K562 (cell line): ENCODE results near the gene CD34. TPM values are rescaled to one million over a fixed set of nuclear protein-coding genes. Genes with fewer than 3 reads are reported as not detected.

ENCODE experiments used
- ATAC-seq: fragments of 200-7000 bp; cut with Tn5 transposase; 3 replicates; pipeline ENCODE4 v1.9.1; 2020; ENCODE audit warnings: moderate library complexity
- BruUV-seq: library from RNA; stranded (reverse); fragments of 400-500 nt; replicated peaks from 2 replicates; lab custom pipeline; 2021; lab: Mats Ljungman, UMichigan
- CTCF ChIA-PET: fragments of 300-600 bp; formaldehyde crosslinking; extraction: SDS; loops from one replicate; lab custom pipeline; 2021; ENCODE audit warnings: low intra/inter-chr PET ratio; lab: Yijun Ruan, JAX
- POLR2A ChIA-PET: fragments of 300-600, 350-650 bp; sonication (Branson Sonifier 250); formaldehyde crosslinking; extraction: SDS; loops from one replicate; lab custom pipeline; 2021; ENCODE audit warnings: antibody characterized with exemption, inconsistent platforms; lab: Yijun Ruan, JAX
- DNase-seq, 4 experiments: peaks; one replicate each; pipeline versions ENCODE4 v3.0.0 to v3.0.0-alpha.2; 2011 to 2018; ENCODE audit warnings: low spot score in 3 of 4, mixed read lengths in 3 of 4; ENCODE audit errors: extremely low read depth in 1 of 4
- FAIRE-seq: peaks from 2 replicates; lab custom pipeline; 2011; peaks lifted over from hg19 to GRCh38; lab: Jason Lieb, UNC
- H2AFZ ChIP-seq: 2 replicates; pipeline ENCODE4 v1.6.0; 2011; ENCODE audit warnings: low read depth, low read length, control low read depth, inconsistent platforms
- H3K27ac ChIP-seq: fragments of 200-600 bp; 3 replicates; pipeline ENCODE4 v1.8.0; 2011; ENCODE audit warnings: low read depth, mild to moderate bottlenecking, control low read depth, inconsistent platforms, low read length, moderate library complexity, mixed read lengths; ENCODE audit errors: extremely low read depth
- H3K27me3 ChIP-seq, 2 experiments: fragments of 300-600 bp in 1 of 2; 2 replicates in 1 of 2; 3 replicates in 1 of 2; pipeline versions ENCODE4 v1.6.0 to v1.8.0; 2011; ENCODE audit warnings: inconsistent platforms in 2 of 2, low read length in 2 of 2, mild to moderate bottlenecking in 1 of 2, mixed read lengths in 1 of 2, moderate library complexity in 1 of 2; ENCODE audit not compliant: control insufficient read depth in 2 of 2, insufficient read depth in 2 of 2
- H3K36me3 ChIP-seq: fragments of 300-600 bp; 3 replicates; pipeline ENCODE4 v1.8.0; 2011; ENCODE audit warnings: mild to moderate bottlenecking, low read length, inconsistent platforms; ENCODE audit not compliant: control insufficient read depth, insufficient read depth
- H3K4me1 ChIP-seq, 2 experiments: fragments of 200-600 bp in 1 of 2; replicated peaks in 1 of 2; 2 replicates in 1 of 2; 3 replicates in 1 of 2; pipeline versions ENCODE4 v1.5.1 to v1.8.0; 2011; ENCODE audit warnings: inconsistent platforms in 2 of 2, low read length in 2 of 2, mild to moderate bottlenecking in 1 of 2, mixed read lengths in 1 of 2, moderate library complexity in 1 of 2; ENCODE audit not compliant: control insufficient read depth in 2 of 2, insufficient read depth in 2 of 2
- H3K4me2 ChIP-seq: 2 replicates; pipeline ENCODE4 v1.6.1; 2011; ENCODE audit warnings: low read length, control low read depth, inconsistent platforms, mixed read lengths; ENCODE audit not compliant: insufficient read depth
- H3K4me3 ChIP-seq: fragments of 200-600 bp; sonication (generic), shearing (Covaris generic); 2 replicates; pipeline ENCODE4 v1.5.1; 2016; ENCODE audit warnings: control low read depth, inconsistent platforms
- H3K79me2 ChIP-seq: fragments of 200-600 bp; 3 replicates; pipeline ENCODE4 v1.8.0; 2011; ENCODE audit warnings: low read length, inconsistent platforms; ENCODE audit not compliant: control insufficient read depth, insufficient read depth
- H3K9ac ChIP-seq, 2 experiments: 2 replicates each; pipeline versions ENCODE4 v1.6.0 to v1.6.1; 2011; ENCODE audit warnings: low read depth in 2 of 2, low read length in 2 of 2, control low read depth in 1 of 2, inconsistent platforms in 1 of 2, mild to moderate bottlenecking in 1 of 2, mixed read lengths in 1 of 2; ENCODE audit not compliant: insufficient read depth in 1 of 2
- H3K9me1 ChIP-seq: one replicate; pipeline ENCODE4 v1.6.0; 2011; ENCODE audit warnings: inconsistent platforms, mild to moderate bottlenecking, low read length, moderate library complexity; ENCODE audit not compliant: control insufficient read depth, insufficient read depth
- H3K9me3 ChIP-seq: replicated peaks from 2 replicates; pipeline ENCODE4 v1.5.1; 2011; ENCODE audit warnings: low read depth, low read length, inconsistent platforms; ENCODE audit not compliant: control insufficient read depth, insufficient read depth
- H4K20me1 ChIP-seq: replicated peaks from 2 replicates; pipeline ENCODE4 v1.6.1; 2011; ENCODE audit warnings: low read length, inconsistent platforms, mixed read lengths; ENCODE audit not compliant: control insufficient read depth, insufficient read depth
- CEBPG ChIP-seq, 3 experiments: fragments of 200-800 bp in 1 of 3; sonication (Bioruptor generic) in 1 of 3; sonication (generic) in 1 of 3; formaldehyde crosslinking in 1 of 3; IDR thresholded peaks in 2 of 3; conservative IDR thresholded peaks in 1 of 3; 2 replicates each; pipeline versions ENCODE4 v1.6.1 to v1.8.0; 2016 to 2022; ENCODE audit warnings: missing compliant biosample characterization in 2 of 3, missing genetic modification characterization in 2 of 3, mild to moderate bottlenecking in 1 of 3, missing genetic modification reagents in 1 of 3
- HMGN3 ChIP-seq: IDR thresholded peaks from 2 replicates; pipeline ENCODE4 v1.6.1; 2011; ENCODE audit warnings: borderline replicate concordance, low read depth, mild to moderate bottlenecking, mixed read lengths, low read length; ENCODE audit not compliant: insufficient read length; ENCODE audit errors: extremely low read depth
- NFATC3 ChIP-seq: fragments of 450-650 bp; IDR thresholded peaks from 2 replicates; pipeline ENCODE4 v1.6.1; 2017; ENCODE audit warnings: mild to moderate bottlenecking
- RBFOX2 ChIP-seq: fragments of 200-400 bp; formaldehyde crosslinking; IDR thresholded peaks from 2 replicates; pipeline ENCODE4 v1.6.1; 2017; ENCODE audit warnings: low read depth, mild to moderate bottlenecking, low read length, moderate library complexity
- ZNF134 ChIP-seq: fragments of 250-450 bp; sonication (Bioruptor Pico); conservative IDR thresholded peaks from 2 replicates; pipeline ENCODE4 v1.4.0; 2020
- WGBS: fragments of 100-300 bp; shearing (Covaris generic); methylation state at CpG from one replicate; pipeline ENCODE4 v1.1.6; 2016; ENCODE audit warnings: low coverage, mixed read lengths; ENCODE audit not compliant: insufficient coverage; ENCODE audit errors: missing lambda C conversion rate; 5-methylcytosine and 5-hydroxymethylcytosine counted together
- in situ Hi-C: fragments of 300-500 bp; cut with MboI; formaldehyde crosslinking; loops from 4 replicates; pipeline ENCODE4 v1.15.0; 2018; ENCODE audit warnings: inconsistent platforms, mixed read lengths
- intact Hi-C: fragments of 100-400 bp; cut with micrococcal nuclease; formaldehyde crosslinking; loops from 2 replicates; pipeline ENCODE4 v1.14.2; 2022
- polyA plus RNA-seq, 8 experiments: library from polyadenylated mRNA; depleted of rRNA in 4 of 8; stranded (reverse) in 5 of 8; unstranded in 3 of 8; fragments of >200 nt; fragmentation: Nextera tagmentation in 2 of 8; fragmentation: Illumina TruSeq in 1 of 8; extraction: Ambion mirVana in 2 of 8; extraction: Trizol in 1 of 8; gene quantifications; 2 replicates each; pipeline versions ENCODE4 v1.2.1 to v1.2.3, GENCODE V29; 2011 to 2014; ENCODE audit warnings: inconsistent platforms in 1 of 8, missing spikeins in 1 of 8
- total RNA-seq, 7 experiments: library from RNA; depleted of rRNA in 6 of 7; stranded (reverse); fragments of >200 nt in 6 of 7; fragmentation: Illumina TruSeq in 2 of 7; extraction: Trizol in 2 of 7; gene quantifications; 2 replicates each; pipeline versions ENCODE4 v1.2.1 to v1.2.3, GENCODE V29; 2011 to 2021; ENCODE audit warnings: low replicate concordance in 1 of 7
- TF ChIP-seq, protein P1 (sequence below): sonication (generic); formaldehyde crosslinking; IDR thresholded peaks from 2 replicates; pipeline ENCODE4 v1.8.1; 2023; ENCODE audit warnings: mild to moderate bottlenecking, missing genetic modification reagents, moderate library complexity
- TF ChIP-seq, protein P2 (sequence below): fragments of 250-450 bp; sonication (Bioruptor Pico); IDR thresholded peaks from 2 replicates; pipeline ENCODE4 v1.6.1; 2021; ENCODE audit warnings: mild to moderate bottlenecking
- TF ChIP-seq, protein P3 (sequence below): sonication (generic); formaldehyde crosslinking; IDR thresholded peaks from 2 replicates; pipeline ENCODE4 v1.8.0; 2022; ENCODE audit warnings: missing genetic modification reagents, mild to moderate bottlenecking, moderate library complexity, borderline replicate concordance

Gene CD34
- total and polyA plus RNA-seq, 9 of the 15 experiments (the other 6 are each of a cell fraction or from before 2014, with no cell fraction given), result not detected

DNA sequence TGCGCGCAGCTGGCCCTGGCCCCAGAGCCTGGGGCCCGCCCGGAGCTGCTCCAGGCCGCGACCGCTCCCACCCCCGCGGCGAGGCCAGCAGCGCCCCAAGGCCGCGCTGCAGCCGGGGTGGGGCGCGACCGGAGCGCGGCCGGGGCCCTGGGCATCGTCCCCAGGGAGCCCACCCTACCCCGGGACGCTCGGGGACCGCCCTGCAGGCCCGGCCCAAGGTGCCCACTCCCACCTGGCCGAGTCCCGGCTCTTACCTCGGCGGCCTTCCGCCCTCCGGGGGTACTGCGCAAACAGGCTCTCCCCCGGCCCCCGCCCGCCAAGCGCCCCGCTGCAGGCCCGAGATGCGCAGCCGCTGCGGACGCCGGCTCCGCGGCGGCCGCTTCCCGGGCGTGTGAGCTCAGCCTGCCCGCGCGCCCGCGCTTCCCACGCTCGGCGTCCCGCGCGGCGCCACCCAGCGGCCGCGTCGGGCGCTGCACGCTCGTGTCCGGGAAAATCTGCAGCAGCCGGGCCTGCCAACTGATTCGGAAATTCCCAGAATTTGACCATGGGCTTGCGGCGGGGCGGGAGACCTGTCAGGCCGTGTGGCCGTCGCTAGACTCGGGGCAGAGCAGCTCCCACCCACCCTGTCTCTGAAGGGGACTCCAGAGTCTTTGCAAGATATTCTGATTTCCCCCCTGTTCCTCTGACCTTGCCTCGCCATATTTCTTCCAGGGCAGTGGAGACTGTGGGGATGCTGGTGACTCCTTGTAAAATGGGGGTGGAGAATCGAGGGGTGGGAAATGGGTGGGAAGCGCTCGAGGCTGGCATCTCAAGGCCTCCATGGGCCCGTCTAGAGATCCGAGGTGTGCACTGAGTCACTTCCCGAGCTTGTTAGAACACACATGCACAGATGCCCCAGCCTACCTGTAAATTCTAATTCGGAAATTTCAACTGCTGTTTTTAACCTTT is 41.9 kb downstream of the CD34 start (continued):
- TF ChIP-seq, protein P1, sequence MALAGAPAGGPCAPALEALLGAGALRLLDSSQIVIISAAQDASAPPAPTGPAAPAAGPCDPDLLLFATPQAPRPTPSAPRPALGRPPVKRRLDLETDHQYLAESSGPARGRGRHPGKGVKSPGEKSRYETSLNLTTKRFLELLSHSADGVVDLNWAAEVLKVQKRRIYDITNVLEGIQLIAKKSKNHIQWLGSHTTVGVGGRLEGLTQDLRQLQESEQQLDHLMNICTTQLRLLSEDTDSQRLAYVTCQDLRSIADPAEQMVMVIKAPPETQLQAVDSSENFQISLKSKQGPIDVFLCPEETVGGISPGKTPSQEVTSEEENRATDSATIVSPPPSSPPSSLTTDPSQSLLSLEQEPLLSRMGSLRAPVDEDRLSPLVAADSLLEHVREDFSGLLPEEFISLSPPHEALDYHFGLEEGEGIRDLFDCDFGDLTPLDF (CRISPR knock-in tag), result peak; percentile 82; the same call in 1 of the 2 replicates
- peak; percentile 85 for TF ChIP-seq HMGN3
- no peak for TF ChIP-seq ZNF134 (CRISPR knock-in tag)
- TF ChIP-seq, protein P2, sequence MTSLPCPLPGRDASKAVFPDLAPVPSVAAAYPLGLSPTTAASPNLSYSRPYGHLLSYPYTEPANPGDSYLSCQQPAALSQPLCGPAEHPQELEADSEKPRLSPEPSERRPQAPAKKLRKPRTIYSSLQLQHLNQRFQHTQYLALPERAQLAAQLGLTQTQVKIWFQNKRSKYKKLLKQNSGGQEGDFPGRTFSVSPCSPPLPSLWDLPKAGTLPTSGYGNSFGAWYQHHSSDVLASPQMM, result no peak

DNA sequence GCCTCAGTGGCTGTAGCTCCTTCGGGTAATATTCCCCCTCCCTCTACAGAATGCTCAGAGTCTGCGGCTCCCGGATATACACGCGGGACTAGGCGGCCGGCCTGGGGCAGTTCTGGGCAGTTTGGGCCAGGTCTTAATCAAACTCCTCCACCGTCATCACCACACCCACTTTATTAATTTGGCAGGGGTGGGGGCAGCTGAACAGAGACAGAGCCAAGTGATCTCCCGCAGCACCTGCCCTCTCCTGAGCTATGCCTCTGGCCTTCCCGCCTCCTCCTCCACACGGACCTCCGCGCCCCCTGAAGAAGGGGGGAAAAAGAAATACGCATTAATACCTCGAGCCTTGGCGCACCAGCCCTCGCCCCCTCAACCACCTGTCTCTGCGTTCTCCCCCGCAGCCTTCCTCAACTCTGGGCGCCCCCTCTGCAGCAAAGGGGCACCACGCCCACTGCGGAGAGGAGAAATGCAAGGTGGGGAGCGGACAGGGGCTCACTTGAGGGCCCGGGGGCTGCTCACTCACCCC is 42.6 kb downstream of the CD34 start:
- in situ Hi-C loops, result no loop called here
- TF ChIP-seq, protein P3, sequence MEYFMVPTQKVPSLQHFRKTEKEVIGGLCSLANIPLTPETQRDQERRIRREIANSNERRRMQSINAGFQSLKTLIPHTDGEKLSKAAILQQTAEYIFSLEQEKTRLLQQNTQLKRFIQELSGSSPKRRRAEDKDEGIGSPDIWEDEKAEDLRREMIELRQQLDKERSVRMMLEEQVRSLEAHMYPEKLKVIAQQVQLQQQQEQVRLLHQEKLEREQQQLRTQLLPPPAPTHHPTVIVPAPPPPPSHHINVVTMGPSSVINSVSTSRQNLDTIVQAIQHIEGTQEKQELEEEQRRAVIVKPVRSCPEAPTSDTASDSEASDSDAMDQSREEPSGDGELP, result 0 out of 2 replicates have a peak, but pooled peaks have one; percentile 22
- TF ChIP-seq RBFOX2 (peak; percentile 56; the same call in 1 of the 2 replicates), NFATC3 (no peak), CEBPG (CRISPR knock-in tag; IDR thresholded peaks at IDR 0.05) (no peak), CEBPG (tag; conservative IDR thresholded peaks at IDR 0.05 in 1 of 2, IDR thresholded peaks at IDR 0.05 in 1 of 2) (no peak)

More for the DNA sequence above, 42.6 kb downstream of the CD34 start:
- Histone ChIP-seq H3K79me2 (peaks cover 12% of the 10 kb centered on the region; the same call in 2 of the 3 replicates), H4K20me1 (no peaks in the 10 kb centered on the region), H3K27ac (peak overlapping the region; percentile 46; the same call in 2 of the 3 replicates), H2AFZ (peak overlapping the region; percentile 82), H3K4me3 (peak overlapping the region; percentile 59), H3K36me3 (peaks cover 21% of the 10 kb centered on the region), H3K27me3 (no peaks in the 10 kb centered on the region), H3K4me1 (peaks cover 39 to 46% of the 10 kb centered on the region in 2 experiments), H3K9me1 (no peaks in the 10 kb centered on the region), H3K9me3 (no peaks in the 10 kb centered on the region), H3K9ac (peak overlapping the region; percentile 62 to 92; a peak in 3 of 4 replicates), H3K4me2 (peak overlapping the region; percentile 78)
- ChIA-PET CTCF (interaction anchor here (1.6 kb wide), 1 partner anchor 40 kb away, joined by 5 read pairs; no protein-coding TSS in a partner anchor), POLR2A (interaction anchor here (0.6 to 2.3 kb wide), 10 partner anchors 10 to 102 kb away, joined by 3 to 10 read pairs (median 4); no protein-coding TSS in a partner anchor)
- ATAC-seq (peak; percentile 25), FAIRE-seq (no peak), DNase-seq (peak in 3 of 4 experiments; percentile 49 to 60 (median 57))
- intact Hi-C loops, result no loop called here
- BruUV-seq, result no TSS peak
- 5% methylated on average over 24 of the region's 24 CpGs for WGBS
